ENCODE results near the gene NAPG.

NAPG gene

DNA sequence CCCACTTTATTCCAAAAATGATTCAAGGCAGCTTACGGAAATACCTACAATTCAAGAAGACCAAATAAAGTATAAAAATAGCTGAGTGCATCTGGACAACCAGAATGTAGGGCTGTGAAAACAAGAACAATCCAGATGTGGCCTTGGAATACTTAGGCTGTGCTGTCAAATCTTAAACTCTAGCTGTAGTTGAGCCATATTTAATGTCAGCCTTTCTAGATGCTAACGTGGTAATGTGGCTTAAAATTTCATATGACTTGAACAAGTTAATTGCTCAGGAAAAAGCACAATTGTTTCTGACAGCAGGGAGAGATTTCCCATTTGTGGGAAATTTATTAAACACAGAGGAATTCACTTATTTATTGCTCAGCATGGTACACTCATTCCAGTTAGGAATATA lies 14.6 kb upstream of the NAPG start:
- H3K4me3 ChIP-seq (ENCODE audit: low read depth, low read length): no peak overlapping the region
- TF ChIP-seq, protein P1, sequence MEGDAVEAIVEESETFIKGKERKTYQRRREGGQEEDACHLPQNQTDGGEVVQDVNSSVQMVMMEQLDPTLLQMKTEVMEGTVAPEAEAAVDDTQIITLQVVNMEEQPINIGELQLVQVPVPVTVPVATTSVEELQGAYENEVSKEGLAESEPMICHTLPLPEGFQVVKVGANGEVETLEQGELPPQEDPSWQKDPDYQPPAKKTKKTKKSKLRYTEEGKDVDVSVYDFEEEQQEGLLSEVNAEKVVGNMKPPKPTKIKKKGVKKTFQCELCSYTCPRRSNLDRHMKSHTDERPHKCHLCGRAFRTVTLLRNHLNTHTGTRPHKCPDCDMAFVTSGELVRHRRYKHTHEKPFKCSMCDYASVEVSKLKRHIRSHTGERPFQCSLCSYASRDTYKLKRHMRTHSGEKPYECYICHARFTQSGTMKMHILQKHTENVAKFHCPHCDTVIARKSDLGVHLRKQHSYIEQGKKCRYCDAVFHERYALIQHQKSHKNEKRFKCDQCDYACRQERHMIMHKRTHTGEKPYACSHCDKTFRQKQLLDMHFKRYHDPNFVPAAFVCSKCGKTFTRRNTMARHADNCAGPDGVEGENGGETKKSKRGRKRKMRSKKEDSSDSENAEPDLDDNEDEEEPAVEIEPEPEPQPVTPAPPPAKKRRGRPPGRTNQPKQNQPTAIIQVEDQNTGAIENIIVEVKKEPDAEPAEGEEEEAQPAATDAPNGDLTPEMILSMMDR (IDR thresholded peaks at IDR 0.05; ENCODE audit: insufficient read depth, low read depth, low read length, missing control alignments): no peak
- no peak for DNase-seq (ENCODE audit: low read depth)

DNA sequence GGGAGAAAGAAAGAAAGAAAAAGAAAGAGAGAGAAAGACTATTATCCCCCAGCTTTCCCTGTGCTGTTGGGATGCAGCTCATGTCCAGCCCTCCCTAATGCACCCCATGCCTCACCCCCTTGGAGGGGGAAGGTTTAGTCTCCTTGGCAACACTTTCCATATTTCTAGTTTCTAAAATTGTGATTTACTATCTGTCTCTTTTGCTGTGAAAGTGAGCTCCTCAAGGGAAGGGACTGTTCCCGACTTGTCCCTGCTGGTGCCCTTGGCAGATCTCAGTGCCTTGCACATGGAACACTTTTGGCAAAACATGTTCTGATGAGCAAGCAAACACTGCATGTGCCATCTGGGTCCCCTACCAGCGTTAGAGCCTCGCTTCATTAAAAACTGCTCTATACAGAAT lies 11.7 kb upstream of the NAPG start:
- TF ChIP-seq, protein P1 (IDR thresholded peaks at IDR 0.05; ENCODE audit: insufficient read depth, low read depth, low read length, missing control alignments): no peak
- no peak for DNase-seq (ENCODE audit: low read depth)
- no peak overlapping the region for H3K4me3 ChIP-seq (ENCODE audit: low read depth, low read length)

DNA sequence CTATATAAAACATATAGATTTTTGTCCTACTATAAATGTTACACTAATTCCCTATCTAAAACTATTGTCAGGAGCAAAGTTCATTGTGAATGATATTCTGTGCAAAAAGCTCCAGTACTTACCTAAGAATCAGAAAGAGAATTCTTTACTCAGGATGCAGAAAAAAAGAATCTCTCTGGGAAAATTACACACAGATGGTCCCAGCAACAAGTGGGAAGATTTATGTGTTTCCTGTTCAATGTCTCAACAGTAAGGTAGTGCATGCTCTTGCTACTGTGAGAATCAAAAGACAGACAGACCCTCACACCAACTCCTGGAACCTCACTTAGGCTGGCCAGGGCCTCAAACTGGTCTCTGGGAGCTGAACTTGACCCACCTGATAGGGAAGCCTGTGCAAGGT lies 11.2 kb upstream of the NAPG start:
- TF ChIP-seq, protein P1 (IDR thresholded peaks at IDR 0.05; ENCODE audit: insufficient read depth, low read depth, low read length, missing control alignments): no peak
- no peak overlapping the region for H3K4me3 ChIP-seq (ENCODE audit: low read depth, low read length)
- DNase-seq (ENCODE audit: low read depth): no peak

DNA sequence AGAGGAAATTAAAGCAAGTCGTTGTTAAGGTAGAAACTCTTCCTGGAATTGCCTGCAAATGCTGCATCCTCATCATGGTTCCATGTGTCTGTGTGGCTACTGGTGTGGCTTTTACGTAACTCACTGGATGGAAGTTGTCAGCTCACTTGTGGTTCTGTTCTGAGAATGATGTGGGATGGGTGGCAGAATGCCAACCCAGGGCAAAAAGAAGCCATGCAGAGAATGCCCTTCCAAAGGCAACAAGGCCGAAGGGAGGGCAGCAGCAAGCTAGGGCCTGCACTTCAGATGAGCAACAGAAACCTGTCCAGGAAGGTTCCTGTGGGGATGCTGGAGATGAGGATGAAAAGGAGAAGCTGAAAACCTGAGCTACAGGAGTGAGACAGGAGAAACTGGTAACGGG lies 10.4 kb upstream of the NAPG start:
- DNase-seq (ENCODE audit: low read depth): no peak

DNA sequence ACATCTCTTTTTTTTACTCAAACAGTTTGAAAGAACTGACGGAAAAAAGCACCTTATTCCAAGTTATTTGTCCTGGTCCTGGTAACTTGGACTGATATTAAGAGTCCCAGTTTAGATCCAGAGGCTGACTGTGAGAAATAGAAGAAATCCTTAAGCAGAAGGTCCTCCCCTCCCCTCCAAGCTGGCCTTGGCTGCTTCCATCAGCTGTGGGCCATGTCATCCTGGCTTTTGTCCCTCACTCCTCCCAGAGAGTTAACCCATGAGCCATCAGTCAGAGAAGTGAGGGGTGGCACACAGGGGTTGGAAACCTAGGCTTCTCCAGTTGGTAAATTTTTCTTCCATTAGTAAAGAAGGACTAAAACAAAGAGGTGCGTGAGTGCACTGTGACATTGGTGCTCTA lies 9.7 kb upstream of the NAPG start:
- H3K4me3 ChIP-seq (ENCODE audit: low read depth, low read length): no peak overlapping the region
- TF ChIP-seq, protein P1 (IDR thresholded peaks at IDR 0.05; ENCODE audit: insufficient read depth, low read depth, low read length, missing control alignments): no peak
- DNase-seq (ENCODE audit: low read depth): no peak

More for the DNA sequence above, 10.4 kb upstream of the NAPG start:
- TF ChIP-seq, protein P1 (IDR thresholded peaks at IDR 0.05; ENCODE audit: insufficient read depth, low read depth, low read length, missing control alignments): no peak
- no peak overlapping the region for H3K4me3 ChIP-seq (ENCODE audit: low read depth, low read length)

DNA sequence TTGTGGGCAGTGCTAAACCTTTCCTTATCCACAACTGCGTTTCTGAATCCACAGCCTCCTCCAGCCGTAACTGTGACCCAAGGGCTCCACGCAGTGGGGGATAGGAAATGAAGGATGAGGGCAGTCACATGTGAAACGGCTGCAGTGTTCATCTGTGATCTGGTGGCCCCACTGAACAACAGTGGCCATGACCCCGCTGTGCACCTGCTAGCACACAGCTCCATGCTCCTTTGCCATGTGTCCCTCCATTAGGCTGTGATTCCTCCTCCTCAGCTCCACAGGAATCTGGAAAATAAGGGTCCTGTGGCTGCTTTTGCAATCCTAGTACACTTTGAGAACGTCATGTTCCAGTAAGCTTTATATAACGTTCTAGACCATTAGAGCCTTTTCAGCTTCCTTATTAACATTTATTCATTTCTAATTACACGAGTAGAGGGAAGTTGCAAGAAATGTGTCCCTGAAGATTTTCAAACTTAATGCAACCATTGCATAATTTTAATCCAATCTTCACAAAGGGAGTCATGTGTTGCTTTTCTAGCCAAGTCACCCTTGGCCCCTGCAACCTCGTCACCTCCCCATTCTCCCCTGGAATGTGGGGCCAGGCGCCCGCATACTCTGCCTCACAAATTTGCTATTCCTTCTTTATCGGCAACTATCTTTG lies 7.1 kb upstream of the NAPG start:
- TF ChIP-seq, protein P1 (IDR thresholded peaks at IDR 0.05; ENCODE audit: insufficient read depth, low read depth, low read length, missing control alignments): no peak
- DNase-seq (ENCODE audit: low read depth): no peak
- no peak overlapping the region for H3K4me3 ChIP-seq (ENCODE audit: low read depth, low read length)

DNA sequence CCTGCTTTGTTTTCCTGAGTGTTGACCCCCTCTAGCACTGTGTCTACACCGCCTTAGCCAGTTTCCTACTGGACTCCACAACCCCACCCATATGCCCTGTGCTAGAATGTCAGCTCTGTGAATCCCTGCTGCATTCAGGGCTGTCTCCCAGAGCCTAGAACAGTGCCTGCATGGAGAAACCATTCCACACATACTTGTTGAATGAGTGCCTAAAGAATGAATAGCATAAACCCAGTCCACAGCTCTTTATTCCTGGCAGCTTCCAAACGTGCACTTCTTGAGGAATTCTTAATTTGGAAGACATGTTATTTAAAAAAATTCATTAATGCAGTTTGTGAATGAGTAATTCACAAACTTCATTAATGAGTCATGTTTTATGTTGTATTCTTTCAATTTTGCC lies 6.5 kb upstream of the NAPG start:
- TF ChIP-seq, protein P1 (IDR thresholded peaks at IDR 0.05; ENCODE audit: insufficient read depth, low read depth, low read length, missing control alignments): no peak
- DNase-seq (ENCODE audit: low read depth): no peak
- H3K4me3 ChIP-seq (ENCODE audit: low read depth, low read length): no peak overlapping the region

Data from GM12865 (cell line).